Lower lobe of right lung (tissue), 2 donors: ENCODE measurements around the gene SZT2. TPM values are rescaled to one million over a fixed set of nuclear protein-coding genes. Genes with fewer than 3 reads are reported as not detected.

ENCODE experiments used
- ATAC-seq, 2 donors: fragments of 200-7000 bp; cut with Tn5 transposase; one replicate each; pipeline ENCODE4 v1.9.1; 2020 to 2022; ENCODE audit warnings: mild to moderate bottlenecking in 2 of 2, moderate library complexity in 2 of 2
- DNase-seq: peaks from one replicate; pipeline ENCODE4 v3.0.0-alpha.2; 2020
- H3K27ac ChIP-seq: fragments of 200-600 bp; one replicate; pipeline ENCODE4 v1.8.0; 2022
- H3K27me3 ChIP-seq: fragments of 200-600 bp; one replicate; pipeline ENCODE4 v1.8.0; 2022; ENCODE audit warnings: low read depth
- H3K36me3 ChIP-seq: fragments of 200-600 bp; one replicate; pipeline ENCODE4 v1.8.0; 2022; ENCODE audit warnings: mild to moderate bottlenecking
- H3K4me1 ChIP-seq: fragments of 200-600 bp; one replicate; pipeline ENCODE4 v1.8.0; 2022
- H3K4me3 ChIP-seq: fragments of 200-600 bp; one replicate; pipeline ENCODE4 v1.8.0; 2022; ENCODE audit warnings: mild to moderate bottlenecking
- H3K9me3 ChIP-seq: fragments of 200-600 bp; one replicate; pipeline ENCODE4 v1.8.0; 2022
- CTCF ChIP-seq: fragments of 200-600 bp; IDR thresholded peaks from one replicate; pipeline ENCODE4 v1.8.0; 2022; ENCODE audit warnings: antibody characterized with exemption, mild to moderate bottlenecking
- intact Hi-C: fragments of 100-400 bp; cut with DNase I; formaldehyde crosslinking; loops from one replicate; pipeline ENCODE4 v1.11.0; 2022
- total RNA-seq: library from RNA; stranded (reverse); fragmentation: NEBNext Ultra II Directional; extraction: Animal tissue kit (Norgen Biotek cat#: 25700); gene quantifications from one replicate; pipeline ENCODE4 v1.2.1, GENCODE V29; 2021
- donor health status: DM: no; HTN: yes; CAD: no; lungs with severe emphysema.

Gene SZT2
- total RNA-seq, 1 donor from 2014 or later = 71.5 TPM

DNA sequence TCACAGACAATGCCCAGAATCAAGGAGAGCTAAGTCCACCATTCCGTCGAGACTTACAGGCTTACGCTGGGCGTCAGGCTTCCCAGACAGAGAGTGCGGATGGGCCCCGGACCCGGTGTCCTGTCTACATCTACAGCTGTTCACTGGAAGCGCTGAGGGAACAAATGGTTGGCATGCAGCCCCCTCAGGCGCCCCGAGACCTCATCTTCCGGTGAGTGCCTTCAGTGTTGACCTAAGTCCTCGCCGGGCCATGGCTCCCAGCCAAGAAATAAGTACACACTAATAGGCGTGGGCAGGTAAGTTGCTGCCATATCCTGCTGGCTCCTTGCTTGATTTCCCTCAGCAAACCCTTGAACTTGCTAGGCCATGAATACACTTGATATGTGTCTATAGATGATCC lies 37.8 kb downstream of the SZT2 start:
- Histone ChIP-seq H3K9me3 (no peaks in the 10 kb centered on the region), H3K4me3 (no peak overlapping the region), H3K36me3 (peaks cover 93% of the 10 kb centered on the region), H3K4me1 (no peaks in the 10 kb centered on the region), H3K27me3 (no peaks in the 10 kb centered on the region), H3K27ac (no peak overlapping the region)
- peak; percentile 33 to 66 for ATAC-seq
- intact Hi-C loops = no loop called here
- DNase-seq = peak; percentile 76
- TF ChIP-seq CTCF = no peak

- no peak for TF ChIP-seq CTCF
- DNase-seq = no peak
- no peak overlapping the region for H3K4me3 ChIP-seq
Observed at GRCh38 chr1:43427941-43428340, 38.2 kb downstream of the SZT2 start.

GRCh38 chr1:43430831-43431230 lies 41.1 kb downstream of the SZT2 start:
- H3K4me3 ChIP-seq = no peak overlapping the region
- H3K36me3 ChIP-seq = peaks cover 98% of the 10 kb centered on the region
- intact Hi-C loops = no loop called here
- ATAC-seq = no peak
- no peaks in the 10 kb centered on the region for H3K9me3 ChIP-seq
- no peak overlapping the region for H3K27ac ChIP-seq
- peaks cover 4% of the 10 kb centered on the region for H3K4me1 ChIP-seq
- DNase-seq = no peak
- TF ChIP-seq CTCF = no peak
- H3K27me3 ChIP-seq = no peaks in the 10 kb centered on the region

More at GRCh38 chr1:43427941-43428340, 38.2 kb downstream of the SZT2 start:
- no peak for ATAC-seq
- H3K27me3 ChIP-seq = no peaks in the 10 kb centered on the region
- intact Hi-C loops = no loop called here
- peaks cover 93% of the 10 kb centered on the region for H3K36me3 ChIP-seq
- no peaks in the 10 kb centered on the region for H3K9me3 ChIP-seq
- no peak overlapping the region for H3K27ac ChIP-seq
- no peaks in the 10 kb centered on the region for H3K4me1 ChIP-seq

GRCh38 chr1:43431676-43432075 lies 42.0 kb downstream of the SZT2 start:
- Histone ChIP-seq H3K27me3 (no peaks in the 10 kb centered on the region), H3K36me3 (peaks cover 98% of the 10 kb centered on the region), H3K27ac (no peak overlapping the region), H3K4me1 (peaks cover 12% of the 10 kb centered on the region), H3K4me3 (no peak overlapping the region), H3K9me3 (no peaks in the 10 kb centered on the region)
- DNase-seq (no peak), ATAC-seq (no peak)
- intact Hi-C loops = no loop called here
- TF ChIP-seq CTCF = no peak

DNA sequence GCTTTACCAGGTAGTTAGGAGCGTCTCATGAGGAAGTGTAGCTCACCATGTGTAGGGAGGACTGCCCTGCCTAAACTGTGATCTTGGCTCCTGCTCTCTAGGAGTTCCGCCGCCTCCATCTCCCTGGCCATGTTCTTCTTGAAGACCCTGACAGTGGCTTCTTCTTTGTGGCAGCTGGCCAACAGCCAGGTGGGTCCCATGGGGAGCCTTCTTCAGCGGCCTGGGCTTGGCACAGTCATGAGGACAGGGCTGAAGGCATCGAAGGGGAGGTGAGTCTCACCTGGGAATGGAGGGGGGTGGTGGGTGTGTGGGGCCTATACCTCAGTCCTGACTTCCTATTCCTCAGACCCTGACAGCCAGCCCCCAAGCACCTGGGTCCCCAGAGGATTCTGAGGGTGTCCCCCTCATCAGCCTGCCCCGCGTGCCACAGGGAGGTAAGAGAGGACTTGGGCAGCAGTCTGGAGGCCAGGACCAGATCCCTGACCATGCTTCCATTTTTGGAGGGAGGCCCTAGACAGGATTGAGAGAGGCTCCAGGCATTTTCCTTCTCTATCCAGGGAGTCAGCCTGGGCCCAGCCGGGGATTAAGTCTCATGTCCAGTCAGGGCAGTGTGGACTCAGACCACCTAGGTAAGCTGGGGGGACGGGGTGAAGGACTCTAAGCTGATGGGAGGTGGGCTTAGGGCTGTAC lies 42.6 kb downstream of the SZT2 start:
- no peak for ATAC-seq

More for the DNA sequence above, 42.6 kb downstream of the SZT2 start:
- Histone ChIP-seq H3K36me3 (peaks cover 97% of the 10 kb centered on the region), H3K4me3 (no peak overlapping the region), H3K4me1 (peaks cover 17% of the 10 kb centered on the region), H3K9me3 (no peaks in the 10 kb centered on the region), H3K27ac (no peak overlapping the region), H3K27me3 (no peaks in the 10 kb centered on the region)
- DNase-seq = no peak
- TF ChIP-seq CTCF = no peak
- intact Hi-C loops = no loop called here
